Activated naive CD4-positive, alpha-beta T cell (primary cell): ENCODE measurements around the gene COX6A2.
"Not testable (repeated sequence)": the region's sequence is repeated elsewhere in the genome, so short reads cannot be mapped to it uniquely, and the experiment has no call there.

ENCODE experiments used
- DNase-seq, 4 experiments: peaks; one replicate each; lab custom pipeline; 2025; lab: John Stamatoyannopoulos, UW

COX6A2 gene

GRCh38 chr16:31438414-31438813 lies 10.3 kb upstream of the COX6A2 start:
- no peak for DNase-seq

GRCh38 chr16:31436221-31437045 lies 8.3 kb upstream of the COX6A2 start:
- no peak for DNase-seq

- no peak for DNase-seq
Measured at GRCh38 chr16:31435341-31436220, 7.4 kb upstream of the COX6A2 start.

GRCh38 chr16:31430380-31431052 lies 2.4 kb upstream of the COX6A2 start:
- no peak for DNase-seq

GRCh38 chr16:31429796-31430195 lies 1.6 kb upstream of the COX6A2 start:
- no peak for DNase-seq

- no peak for DNase-seq
Measured at GRCh38 chr16:31429314-31429713, 1.2 kb upstream of the COX6A2 start.

- no peak for DNase-seq
Measured at GRCh38 chr16:31428638-31429247, 583 bp upstream of the COX6A2 start.

- DNase-seq: peak; percentile 9 to 58 (median 22)
Measured at GRCh38 chr16:31427441-31428278, 500 bp downstream of the COX6A2 start.

- DNase-seq: no peak
Measured at GRCh38 chr16:31423801-31424200, 4.4 kb downstream of the COX6A2 start.

- no peak for DNase-seq
Measured at GRCh38 chr16:31423241-31423640, 4.9 kb downstream of the COX6A2 start.

GRCh38 chr16:31421587-31421986 lies 6.6 kb downstream of the COX6A2 start:
- no peak for DNase-seq

- DNase-seq: no peak
Measured at GRCh38 chr16:31420037-31420436, 8.1 kb downstream of the COX6A2 start.

- no peak for DNase-seq
Measured at GRCh38 chr16:31417916-31418315, 10.2 kb downstream of the COX6A2 start.

- DNase-seq: not testable (repeated sequence)
Measured at GRCh38 chr16:31417036-31417435, 11.1 kb downstream of the COX6A2 start.

- DNase-seq: no peak
Measured at GRCh38 chr16:31416371-31416770, 11.8 kb downstream of the COX6A2 start.

- no peak for DNase-seq
Measured at GRCh38 chr16:31414706-31415105, 13.5 kb downstream of the COX6A2 start.

- DNase-seq: no peak
Measured at GRCh38 chr16:31413943-31414342, 14.2 kb downstream of the COX6A2 start.

GRCh38 chr16:31413381-31413780 lies 14.8 kb downstream of the COX6A2 start:
- no peak for DNase-seq

GRCh38 chr16:31412750-31413149 lies 15.4 kb downstream of the COX6A2 start:
- no peak for DNase-seq

GRCh38 chr16:31411024-31411844 lies 16.9 kb downstream of the COX6A2 start:
- no peak for DNase-seq
